GM12874 (cell line): ENCODE results near the gene MSH4.

Source experiments
- CTCF ChIP-seq: IDR thresholded peaks from 2 replicates; pipeline ENCODE4 v1.5.1; 2011; ENCODE audit warnings: low read depth, mild to moderate bottlenecking, control low read depth, low read length, moderate library complexity; ENCODE audit not compliant: insufficient read depth

MSH4 gene

DNA sequence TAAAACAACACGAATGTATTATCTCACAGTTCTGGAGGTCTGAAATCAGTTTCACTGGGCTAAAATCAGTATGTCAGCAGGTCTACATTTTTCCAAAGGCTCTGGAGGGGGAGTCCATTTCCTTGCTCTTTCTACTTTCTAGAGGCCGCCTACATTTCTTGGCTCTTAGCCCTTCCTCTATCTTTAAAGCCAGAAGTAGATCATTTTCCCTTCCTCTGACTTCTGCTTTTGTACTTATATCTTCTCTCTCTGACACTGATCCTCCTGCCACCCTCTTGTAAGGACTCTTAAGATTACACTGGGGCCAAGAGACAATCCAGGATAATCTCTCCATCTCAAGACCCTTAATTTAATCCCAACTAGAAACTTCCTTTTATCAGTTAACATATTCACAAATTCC lies 41.4 kb downstream of the MSH4 start:
- TF ChIP-seq CTCF: no peak

DNA sequence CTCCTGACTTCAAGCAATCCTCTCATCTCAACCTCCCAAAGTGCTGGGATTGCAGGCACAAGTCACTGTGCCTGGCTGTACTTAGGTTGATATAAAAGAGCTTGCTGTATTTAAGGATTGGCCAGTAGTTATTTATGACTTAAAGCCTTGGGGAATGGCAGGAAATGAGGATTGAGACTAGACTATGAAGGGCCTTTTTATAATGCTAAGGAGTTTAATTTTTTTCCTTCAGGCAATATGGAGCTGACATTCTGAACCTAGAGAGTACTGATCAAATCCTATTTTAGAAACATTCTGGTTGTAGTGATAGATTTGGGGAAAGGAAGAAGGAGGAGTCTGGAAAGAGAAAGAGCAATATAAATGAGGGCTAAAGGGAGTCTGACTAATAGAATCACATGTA lies 44.7 kb downstream of the MSH4 start:
- no peak for TF ChIP-seq CTCF

- TF ChIP-seq CTCF: no peak
These were observed 48.9 kb downstream of the MSH4 start for GRCh38 chr1:75845576-75845975.

- TF ChIP-seq CTCF: no peak
These were observed 58.3 kb downstream of the MSH4 start for GRCh38 chr1:75855010-75855409.

DNA sequence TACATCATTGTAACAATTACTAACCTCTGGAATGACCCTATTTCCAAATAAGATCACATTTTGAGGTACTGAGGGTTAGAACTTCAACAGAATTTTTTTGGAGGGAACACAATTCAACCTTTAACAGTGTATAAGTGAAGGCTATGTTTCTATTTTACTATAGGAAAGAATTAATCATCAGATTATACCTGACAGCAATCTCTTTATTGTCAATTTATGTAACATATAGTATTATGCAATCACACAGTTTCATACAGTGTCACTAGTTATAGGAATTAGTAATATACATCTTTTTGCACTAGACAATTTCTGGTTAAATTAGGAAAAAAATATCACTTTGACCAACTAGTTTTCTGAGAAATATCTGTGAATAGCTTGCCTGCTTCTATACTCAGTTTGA lies 59.1 kb downstream of the MSH4 start:
- TF ChIP-seq CTCF: no peak

GRCh38 chr1:75861831-75862230 lies 65.1 kb downstream of the MSH4 start:
- TF ChIP-seq CTCF: no peak

DNA sequence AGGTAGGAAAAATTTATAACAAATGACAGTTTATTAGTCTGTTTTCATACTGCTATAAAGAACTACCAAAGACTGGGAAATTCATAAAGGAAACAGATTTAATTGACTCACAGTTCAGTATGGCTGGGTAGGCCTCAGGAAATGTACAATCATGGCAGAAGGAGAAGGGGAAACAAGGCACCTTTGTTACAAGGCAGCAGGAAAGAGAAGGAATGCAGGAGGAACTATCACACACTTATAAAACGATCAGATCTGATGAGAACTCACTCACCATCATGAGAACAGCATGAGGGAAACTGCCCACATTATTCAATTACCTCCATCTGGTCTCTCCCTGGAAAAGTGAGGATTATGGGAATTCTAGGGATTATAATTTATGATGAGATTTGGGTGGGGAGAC lies 74.3 kb downstream of the MSH4 start:
- TF ChIP-seq CTCF: no peak

DNA sequence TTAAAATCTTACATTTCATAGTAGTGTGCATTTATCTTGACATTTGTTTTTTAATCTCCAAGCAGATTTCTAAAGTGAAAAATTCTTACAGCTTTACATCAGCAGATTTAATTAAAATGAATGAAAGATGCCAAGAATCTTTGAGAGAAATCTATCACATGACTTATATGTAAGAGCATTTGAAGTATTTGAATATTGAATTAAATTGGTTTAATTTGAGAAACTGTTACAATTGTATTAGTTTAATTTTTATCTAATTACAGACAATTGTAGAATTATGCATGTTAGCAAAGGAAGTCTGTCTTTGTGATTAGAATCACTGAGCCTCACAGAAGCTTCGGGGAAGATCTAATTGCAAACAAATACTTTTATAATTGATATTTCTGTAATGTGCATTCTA lies 83.3 kb downstream of the MSH4 start:
- TF ChIP-seq CTCF: no peak
